BE2C (cell line): Measurements from ENCODE around the gene POU6F2.

ENCODE experiments used
- DNase-seq: peaks from one replicate; pipeline ENCODE4 v3.0.0-alpha.2; 2020
- H3K27me3 ChIP-seq: fragments of 250-450 bp; sonication (Bioruptor Pico); 2 replicates; pipeline ENCODE4 v1.5.1; 2020; ENCODE audit warnings: mild to moderate bottlenecking
- H3K36me3 ChIP-seq: fragments of 250-450 bp; sonication (Bioruptor Pico); 2 replicates; pipeline ENCODE4 v1.5.1; 2020; ENCODE audit warnings: mild to moderate bottlenecking
- H3K4me1 ChIP-seq: fragments of 250-450 bp; sonication (Bioruptor Pico); 2 replicates; pipeline ENCODE4 v1.5.1; 2020
- H3K4me3 ChIP-seq: 2 replicates; pipeline ENCODE4 v1.5.1; 2011; ENCODE audit warnings: low read depth, low read length
- H3K9me3 ChIP-seq: fragments of 250-450 bp; sonication (Bioruptor Pico); 2 replicates; pipeline ENCODE4 v1.5.1; 2020
- TF ChIP-seq, protein P1 (sequence below): IDR thresholded peaks from 2 replicates; pipeline ENCODE4 v1.5.1; 2012; ENCODE audit warnings: mild to moderate bottlenecking, low read depth, low read length

Gene POU6F2

DNA sequence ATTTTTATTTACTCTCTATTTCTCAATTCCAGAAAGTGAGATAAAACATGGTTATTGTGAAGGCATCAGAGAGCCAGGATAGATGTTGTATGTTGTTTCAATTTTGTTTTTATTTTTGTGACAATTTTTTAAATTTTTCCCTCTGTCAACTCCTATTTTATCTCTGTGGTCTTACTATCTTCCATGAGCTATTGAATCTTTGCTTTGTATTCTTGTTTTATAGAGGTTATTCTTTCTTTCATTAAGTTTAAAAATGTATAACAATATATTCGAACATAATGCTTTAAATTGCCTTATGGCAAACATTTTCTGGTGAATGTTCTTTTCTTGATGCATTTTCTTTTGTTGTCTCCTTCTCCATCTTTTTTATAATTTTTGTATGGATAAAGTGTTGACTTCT is 78.4 kb downstream of the POU6F2 start:
- Histone ChIP-seq H3K36me3 (no peaks in the 10 kb centered on the region), H3K4me3 (no peak overlapping the region), H3K9me3 (no peaks in the 10 kb centered on the region), H3K27me3 (no peaks in the 10 kb centered on the region), H3K4me1 (no peaks in the 10 kb centered on the region)
- no peak for DNase-seq
- TF ChIP-seq, protein P1, sequence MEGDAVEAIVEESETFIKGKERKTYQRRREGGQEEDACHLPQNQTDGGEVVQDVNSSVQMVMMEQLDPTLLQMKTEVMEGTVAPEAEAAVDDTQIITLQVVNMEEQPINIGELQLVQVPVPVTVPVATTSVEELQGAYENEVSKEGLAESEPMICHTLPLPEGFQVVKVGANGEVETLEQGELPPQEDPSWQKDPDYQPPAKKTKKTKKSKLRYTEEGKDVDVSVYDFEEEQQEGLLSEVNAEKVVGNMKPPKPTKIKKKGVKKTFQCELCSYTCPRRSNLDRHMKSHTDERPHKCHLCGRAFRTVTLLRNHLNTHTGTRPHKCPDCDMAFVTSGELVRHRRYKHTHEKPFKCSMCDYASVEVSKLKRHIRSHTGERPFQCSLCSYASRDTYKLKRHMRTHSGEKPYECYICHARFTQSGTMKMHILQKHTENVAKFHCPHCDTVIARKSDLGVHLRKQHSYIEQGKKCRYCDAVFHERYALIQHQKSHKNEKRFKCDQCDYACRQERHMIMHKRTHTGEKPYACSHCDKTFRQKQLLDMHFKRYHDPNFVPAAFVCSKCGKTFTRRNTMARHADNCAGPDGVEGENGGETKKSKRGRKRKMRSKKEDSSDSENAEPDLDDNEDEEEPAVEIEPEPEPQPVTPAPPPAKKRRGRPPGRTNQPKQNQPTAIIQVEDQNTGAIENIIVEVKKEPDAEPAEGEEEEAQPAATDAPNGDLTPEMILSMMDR, result no peak

DNA sequence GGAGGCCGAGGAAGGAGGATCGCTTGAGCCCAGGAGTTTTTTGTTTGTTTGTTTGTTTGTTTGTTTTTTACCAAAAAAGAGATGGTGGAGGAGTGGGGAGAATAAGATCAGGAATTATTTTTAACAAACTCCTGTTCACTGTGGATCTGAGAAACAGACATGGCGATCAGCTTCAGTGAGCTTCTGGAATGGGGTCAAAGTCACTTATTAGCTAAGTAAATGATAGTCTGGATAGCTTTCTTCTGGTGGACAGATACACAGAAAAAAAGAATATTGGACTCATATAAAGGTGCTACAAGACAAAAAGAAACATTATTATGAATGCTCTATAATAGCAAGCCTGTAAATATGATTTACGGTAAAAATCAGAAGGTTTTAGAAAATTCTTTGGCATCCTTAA is 85.1 kb downstream of the POU6F2 start:
- Histone ChIP-seq H3K9me3 (no peaks in the 10 kb centered on the region), H3K4me3 (no peak overlapping the region), H3K4me1 (no peaks in the 10 kb centered on the region), H3K36me3 (no peaks in the 10 kb centered on the region), H3K27me3 (no peaks in the 10 kb centered on the region; the same call in 1 of the 2 replicates)
- no peak for DNase-seq
- TF ChIP-seq, protein P1, result no peak

DNA sequence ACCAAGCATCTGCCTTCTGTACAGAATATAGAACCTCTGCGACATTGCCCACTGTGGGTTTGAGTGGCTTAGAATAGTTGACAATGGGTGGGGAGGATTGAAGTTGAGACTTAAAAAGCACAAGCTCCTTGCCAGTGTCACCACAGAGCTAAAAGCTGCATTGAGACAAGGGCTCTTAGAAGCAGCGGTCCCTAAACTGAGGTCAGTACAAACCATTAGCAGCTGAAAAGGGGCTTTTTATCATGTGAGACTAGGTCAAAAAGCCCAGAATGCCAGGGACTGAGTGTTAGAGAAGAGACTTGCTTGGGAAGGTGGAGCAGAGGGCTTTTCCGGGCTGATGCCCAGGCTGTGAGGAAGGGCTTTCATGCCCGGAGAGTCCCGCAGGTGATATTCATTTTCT is 91.3 kb downstream of the POU6F2 start:
- H3K36me3 ChIP-seq, result no peaks in the 10 kb centered on the region

DNA sequence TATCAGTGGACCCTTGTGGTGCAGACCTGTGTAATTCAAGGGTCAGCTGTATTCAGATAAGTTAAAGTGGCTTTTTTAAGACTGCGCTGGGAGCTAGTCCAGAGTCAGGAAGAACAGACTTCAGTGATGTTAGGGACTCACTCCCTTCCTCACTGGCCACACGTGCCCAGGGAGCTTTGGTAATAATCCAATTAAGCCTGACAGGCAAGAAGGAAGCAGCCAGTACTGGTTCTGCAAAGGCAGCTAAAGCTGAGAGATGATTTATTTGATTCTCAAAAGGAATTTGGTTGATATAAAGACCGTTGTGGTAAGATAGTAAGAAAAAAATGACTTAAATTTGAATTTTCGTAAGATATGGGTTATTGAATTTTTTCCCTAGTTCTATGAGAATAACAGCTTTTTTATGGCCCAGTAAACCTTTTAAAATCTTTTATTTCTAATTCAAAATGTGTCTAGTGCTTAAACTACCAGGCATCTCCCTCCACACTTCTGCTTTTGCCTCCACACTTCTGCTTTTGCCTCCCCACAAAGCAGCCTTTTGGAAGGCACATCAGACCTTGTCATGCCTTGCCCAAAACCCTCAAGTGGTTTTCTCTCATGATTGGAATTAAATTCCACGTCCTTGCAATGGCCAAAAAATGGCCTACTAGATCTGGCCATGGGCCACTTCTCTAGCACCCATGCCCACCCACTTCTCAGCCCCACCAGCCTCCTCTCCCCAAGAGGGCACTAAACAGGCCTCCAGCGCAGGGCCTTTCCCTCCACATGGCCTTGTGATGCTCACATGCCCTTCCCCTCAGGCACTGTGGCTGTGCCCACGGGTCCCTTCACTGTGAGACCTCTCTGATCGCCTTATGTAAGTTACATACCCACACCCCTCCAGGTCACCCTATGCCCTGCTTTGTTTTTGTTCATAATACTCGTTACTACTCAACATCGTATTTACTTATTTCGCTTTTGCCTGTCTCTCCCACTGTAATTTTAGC is 92.5 kb downstream of the POU6F2 start:
- Histone ChIP-seq H3K27me3 (peaks cover 3% of the 10 kb centered on the region; the same call in 1 of the 2 replicates), H3K36me3 (no peaks in the 10 kb centered on the region), H3K9me3 (no peaks in the 10 kb centered on the region), H3K4me3 (no peak overlapping the region), H3K4me1 (no peaks in the 10 kb centered on the region)
- TF ChIP-seq, protein P1, result no peak
- DNase-seq, result no peak

More for the DNA sequence above, 91.3 kb downstream of the POU6F2 start:
- no peak overlapping the region for H3K4me3 ChIP-seq
- peaks cover 3% of the 10 kb centered on the region; the same call in 1 of the 2 replicates for H3K27me3 ChIP-seq
- TF ChIP-seq, protein P1, result no peak
- no peak for DNase-seq
- H3K4me1 ChIP-seq, result no peaks in the 10 kb centered on the region
- no peaks in the 10 kb centered on the region for H3K9me3 ChIP-seq

DNA sequence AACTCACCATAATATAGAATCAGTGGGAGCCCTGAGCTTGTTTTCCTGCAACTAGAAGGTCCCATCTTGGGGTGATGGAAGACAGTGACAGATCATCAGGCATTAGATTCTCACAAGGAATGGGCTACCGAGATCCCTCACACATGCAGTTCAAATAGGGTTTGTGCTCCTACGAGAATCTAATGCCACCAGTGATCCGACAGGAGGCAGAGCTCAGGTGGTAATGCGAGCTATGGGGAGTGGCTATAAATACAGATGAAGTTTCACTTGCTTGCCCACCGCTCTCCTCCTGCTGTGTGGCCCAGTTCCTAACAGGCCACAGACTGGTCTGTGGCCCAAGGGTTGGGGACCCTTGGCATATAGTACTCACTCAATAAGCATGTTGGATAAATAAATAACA is 93.4 kb downstream of the POU6F2 start:
- no peaks in the 10 kb centered on the region for H3K9me3 ChIP-seq

More for the DNA sequence above, 93.4 kb downstream of the POU6F2 start:
- H3K4me3 ChIP-seq, result no peak overlapping the region
- no peak for DNase-seq
- no peaks in the 10 kb centered on the region for H3K4me1 ChIP-seq
- no peaks in the 10 kb centered on the region for H3K36me3 ChIP-seq
- H3K27me3 ChIP-seq, result peaks cover 3% of the 10 kb centered on the region; the same call in 1 of the 2 replicates
- TF ChIP-seq, protein P1, result no peak
